Activated naive CD4-positive, alpha-beta T cell treated with anti-CD3 and anti-CD28 coated beads, Interleukin-2, amount 50 U/mL, for 16 hours (primary cell): Measurements from ENCODE around the gene CDH11.

Source experiments
- DNase-seq: peaks from one replicate; pipeline ENCODE4 v3.0.0-alpha.2; 2020

CDH11 gene, protein sequence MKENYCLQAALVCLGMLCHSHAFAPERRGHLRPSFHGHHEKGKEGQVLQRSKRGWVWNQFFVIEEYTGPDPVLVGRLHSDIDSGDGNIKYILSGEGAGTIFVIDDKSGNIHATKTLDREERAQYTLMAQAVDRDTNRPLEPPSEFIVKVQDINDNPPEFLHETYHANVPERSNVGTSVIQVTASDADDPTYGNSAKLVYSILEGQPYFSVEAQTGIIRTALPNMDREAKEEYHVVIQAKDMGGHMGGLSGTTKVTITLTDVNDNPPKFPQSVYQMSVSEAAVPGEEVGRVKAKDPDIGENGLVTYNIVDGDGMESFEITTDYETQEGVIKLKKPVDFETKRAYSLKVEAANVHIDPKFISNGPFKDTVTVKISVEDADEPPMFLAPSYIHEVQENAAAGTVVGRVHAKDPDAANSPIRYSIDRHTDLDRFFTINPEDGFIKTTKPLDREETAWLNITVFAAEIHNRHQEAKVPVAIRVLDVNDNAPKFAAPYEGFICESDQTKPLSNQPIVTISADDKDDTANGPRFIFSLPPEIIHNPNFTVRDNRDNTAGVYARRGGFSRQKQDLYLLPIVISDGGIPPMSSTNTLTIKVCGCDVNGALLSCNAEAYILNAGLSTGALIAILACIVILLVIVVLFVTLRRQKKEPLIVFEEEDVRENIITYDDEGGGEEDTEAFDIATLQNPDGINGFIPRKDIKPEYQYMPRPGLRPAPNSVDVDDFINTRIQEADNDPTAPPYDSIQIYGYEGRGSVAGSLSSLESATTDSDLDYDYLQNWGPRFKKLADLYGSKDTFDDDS

DNA sequence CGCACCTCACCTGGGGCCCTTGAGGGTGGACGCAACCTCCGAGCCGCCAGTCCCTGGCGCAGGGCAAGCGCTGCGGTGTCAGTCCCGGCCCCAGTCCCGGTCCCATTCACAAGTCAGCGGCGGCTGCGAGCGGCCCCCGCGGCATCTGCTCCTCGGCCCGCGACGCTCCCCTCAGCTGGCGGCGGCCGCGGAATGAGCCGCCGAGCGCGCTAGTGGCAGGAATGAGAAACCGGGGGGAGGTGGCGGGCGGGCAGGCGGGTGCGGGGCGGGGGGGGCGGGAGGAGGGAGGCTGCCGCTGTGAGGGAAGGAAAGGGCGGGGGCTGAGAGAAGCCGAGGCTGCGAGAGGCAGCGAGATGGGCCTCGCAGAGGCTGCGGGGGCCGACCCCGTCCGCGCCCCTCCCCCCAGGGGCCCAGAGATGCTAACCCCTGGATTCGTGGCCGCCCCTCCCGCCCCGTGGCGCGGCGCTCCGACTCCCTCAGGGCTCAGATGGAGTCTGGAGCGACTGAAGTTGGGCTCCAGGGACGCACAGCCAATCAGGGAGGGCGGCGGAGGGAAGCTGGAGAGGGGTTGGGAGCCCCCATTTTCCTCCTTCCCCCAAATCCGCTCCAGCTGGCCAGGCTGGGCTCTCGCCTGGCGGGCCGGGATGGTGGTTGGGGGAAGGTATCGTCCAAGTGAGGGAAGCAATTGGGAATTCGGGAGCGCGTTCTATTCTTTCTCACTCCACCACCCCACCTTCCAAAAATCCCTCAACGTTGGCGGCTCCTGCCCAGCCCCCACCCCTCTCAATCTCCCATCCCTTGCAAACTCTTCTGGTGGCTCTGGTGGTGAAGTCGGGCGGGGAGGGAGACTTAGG, at the start of gene CDH11:
Gene CDH11 (minus strand): TSS at position 194 of the 854 bp plus-strand sequence. CDS start 117,194 bp downstream, outside the sequence.
- no peak for DNase-seq

DNA sequence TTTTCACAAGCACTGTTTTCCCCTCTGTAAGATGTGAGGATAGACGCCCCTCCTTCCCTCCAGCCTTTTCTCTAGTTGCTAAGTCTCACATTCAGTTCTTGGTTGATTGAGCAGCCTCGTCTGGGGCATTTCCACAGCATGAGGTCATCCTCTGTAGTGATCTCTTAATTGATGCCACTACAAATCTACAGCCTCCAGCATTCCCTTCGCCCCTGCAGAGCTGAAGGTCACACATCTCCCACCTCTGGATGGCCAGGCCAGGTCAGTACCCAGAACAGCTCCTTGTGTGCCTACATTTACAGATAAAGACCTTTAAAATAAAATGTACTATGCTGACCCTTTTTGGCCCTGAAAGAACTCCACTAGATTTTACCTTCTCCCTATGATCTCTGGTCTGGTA, 32.5 kb upstream of the CDH11 start:
- DNase-seq, result no peak

DNA sequence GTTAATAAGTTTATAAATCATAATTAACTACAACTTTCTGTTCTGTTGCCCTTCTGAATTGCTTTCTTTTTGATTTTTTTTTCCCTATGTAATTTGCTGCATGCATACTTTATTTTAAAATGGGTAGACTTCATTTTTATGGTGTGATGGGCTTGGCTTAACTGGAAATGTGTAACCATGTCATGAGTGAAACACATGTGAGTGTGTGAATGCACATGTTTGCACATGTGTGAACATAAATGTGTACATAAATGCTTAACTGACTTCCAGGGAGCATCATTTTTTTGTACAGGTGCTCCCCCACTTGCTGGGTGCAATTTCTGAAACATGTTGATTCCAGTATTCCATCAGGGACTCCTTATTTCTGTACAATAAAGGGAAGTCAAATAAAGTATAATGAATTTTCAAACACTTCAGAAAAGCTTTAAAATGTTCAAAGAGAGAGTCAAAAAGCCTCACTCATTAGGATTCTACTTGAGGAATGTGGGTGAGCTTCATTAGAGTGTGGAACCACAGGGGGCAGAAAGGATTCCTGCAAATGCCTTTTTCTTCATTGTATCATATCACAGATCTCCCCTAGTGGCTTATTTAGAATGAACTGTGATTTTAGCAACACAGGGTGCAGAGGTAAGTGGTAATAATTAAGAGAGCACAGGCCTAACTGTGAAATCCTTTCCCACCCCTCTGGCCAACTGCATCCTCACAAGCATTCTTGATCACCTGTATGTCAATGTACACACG, 31.7 kb upstream of the CDH11 start:
- DNase-seq, result no peak

DNA sequence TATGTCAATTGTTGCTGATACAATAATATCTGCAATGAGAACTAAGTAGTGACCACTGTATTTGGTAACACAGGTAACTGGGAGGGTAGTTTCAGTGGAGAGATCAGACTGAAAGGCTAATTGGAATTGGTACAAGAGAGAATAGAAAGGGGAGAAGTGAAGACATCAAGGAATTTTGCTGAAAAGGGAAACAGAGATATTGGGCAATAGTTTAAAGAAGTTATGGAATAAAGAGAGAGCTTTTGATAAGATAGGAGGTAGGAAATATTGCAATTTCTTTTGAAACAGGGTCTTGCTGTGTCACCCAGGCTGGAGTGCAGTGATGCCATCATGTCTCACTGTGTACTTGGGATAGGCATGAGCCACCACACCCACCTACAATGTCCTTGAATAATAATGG, 26.9 kb upstream of the CDH11 start:
- no peak for DNase-seq

DNA sequence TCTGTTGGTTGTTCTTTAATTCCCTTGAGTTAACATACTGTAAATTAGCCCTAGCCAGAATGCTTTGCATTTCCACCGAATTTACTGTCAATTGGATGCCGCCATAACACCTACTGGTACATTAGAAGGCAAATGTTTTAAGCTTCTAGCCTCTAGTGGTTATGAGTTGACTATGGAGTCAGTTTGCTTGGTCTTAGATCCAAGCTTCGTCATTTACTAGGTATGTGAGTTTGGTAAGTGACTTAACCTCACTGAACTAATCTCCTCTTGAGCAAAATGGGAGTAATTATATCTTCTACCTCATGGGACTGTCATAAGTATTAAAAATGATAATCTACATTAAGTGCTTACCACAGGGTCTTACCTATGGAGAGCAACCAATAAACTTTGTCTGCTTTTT, 20.4 kb upstream of the CDH11 start:
- DNase-seq, result no peak

DNA sequence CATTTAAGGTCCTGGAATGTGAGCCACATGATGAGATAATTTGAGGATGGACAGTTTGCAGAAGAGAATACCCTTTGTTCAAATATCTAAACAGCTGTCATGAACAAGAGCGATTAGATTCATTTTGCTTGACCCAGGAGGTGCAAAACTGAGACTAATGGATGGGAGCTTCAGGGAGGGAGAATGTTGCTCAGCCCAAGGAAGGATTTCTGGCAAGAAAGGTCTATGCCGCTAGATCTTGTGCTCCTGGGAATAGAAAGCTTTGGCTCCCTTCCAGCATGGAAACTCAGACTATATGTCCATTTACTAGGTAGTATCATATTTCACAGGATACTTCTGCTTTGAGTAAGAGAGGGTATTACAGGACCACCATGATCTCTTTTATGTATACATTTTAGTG, 14.8 kb upstream of the CDH11 start:
- no peak for DNase-seq

DNA sequence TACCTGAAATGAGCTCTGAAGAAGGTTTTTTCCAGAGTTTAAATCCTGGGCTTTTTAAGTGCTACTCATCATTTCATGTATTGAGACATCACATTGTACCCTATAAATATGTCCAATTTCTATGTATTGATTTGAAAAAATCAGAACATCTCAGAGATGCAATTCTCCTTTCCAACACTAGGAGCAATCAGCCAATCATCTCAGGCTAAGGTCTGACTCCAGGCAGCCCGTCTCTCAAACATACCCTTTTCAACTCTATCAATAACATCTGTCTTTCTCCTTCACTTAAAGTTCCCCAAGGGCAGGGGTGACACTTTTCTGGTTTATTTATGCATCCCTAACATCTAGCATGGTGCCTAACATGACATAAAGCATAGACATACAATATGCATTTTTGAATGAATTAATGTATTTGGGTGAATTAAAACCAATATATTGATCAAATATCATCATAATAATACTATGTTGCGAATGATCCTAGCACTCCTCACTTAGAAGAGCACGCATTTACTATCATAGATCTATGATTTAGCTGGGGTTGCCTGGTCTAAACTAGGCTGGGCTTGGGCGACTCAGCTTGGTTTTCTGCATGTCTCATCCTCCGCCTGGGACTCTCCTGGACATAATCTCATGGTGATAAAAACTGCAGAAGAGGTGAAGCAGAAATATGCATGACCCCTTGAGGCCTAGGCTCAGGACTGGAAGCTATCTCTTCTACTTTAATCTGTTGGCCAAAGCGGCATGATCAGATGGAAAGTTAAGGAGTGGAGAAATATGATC, 5.2 kb upstream of the CDH11 start:
- no peak for DNase-seq

DNA sequence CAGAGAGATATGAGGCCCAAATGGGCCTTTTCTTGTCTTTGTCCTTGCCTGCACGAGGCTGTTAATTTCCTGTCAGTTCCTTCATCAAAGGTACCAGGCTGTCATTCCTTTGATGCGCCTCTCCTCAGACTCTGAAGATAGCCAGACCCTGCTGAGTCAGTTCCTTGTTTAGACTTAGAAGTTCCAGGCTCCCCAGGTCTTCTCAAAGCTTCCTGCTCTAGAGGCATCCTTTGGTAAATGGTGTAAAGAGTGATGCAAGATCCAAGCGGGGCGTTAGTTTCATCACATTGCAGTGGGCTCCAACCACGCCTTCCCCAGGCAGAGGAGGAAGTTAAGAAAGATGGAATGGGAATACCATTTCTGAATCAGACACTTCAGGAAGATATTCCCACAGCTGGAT, 4.0 kb upstream of the CDH11 start:
- DNase-seq, result no peak

DNA sequence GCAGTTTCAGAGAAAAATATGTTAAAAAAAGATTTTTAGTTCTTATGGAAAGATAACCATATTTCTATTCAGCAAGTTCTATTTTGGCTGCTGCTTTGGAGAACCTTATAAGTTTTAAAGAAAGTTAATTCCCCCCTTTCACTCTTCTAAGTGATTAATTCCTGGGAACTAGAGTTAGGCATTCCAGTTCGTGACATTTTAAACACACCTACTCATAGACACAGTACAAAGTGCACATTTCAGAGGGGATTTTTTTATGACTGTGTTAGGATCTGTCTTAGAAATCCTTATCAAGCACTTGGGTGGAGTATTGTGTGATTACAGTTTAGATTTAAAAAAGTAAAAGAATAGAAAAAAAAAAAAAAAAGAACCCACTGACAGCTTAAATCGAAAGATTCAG, 3.5 kb upstream of the CDH11 start:
- DNase-seq, result no peak

DNA sequence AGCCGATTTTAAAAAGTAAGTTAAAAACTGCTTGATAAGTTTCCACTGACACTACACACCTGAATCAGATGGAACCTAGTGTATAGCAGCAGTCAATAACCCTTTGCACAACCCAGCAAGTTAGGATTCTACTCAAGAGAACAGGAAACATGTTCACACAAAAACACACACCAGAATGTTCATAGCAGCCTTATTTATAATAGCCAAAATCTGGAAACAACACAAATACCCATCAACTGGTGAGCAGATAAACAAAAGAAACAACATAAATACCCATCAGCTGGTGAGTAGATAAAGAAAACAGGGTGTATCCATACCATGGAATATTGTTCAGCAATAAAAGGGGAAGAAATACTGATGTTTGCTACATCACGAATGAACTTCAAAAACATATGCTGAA, 2.7 kb upstream of the CDH11 start:
- no peak for DNase-seq

DNA sequence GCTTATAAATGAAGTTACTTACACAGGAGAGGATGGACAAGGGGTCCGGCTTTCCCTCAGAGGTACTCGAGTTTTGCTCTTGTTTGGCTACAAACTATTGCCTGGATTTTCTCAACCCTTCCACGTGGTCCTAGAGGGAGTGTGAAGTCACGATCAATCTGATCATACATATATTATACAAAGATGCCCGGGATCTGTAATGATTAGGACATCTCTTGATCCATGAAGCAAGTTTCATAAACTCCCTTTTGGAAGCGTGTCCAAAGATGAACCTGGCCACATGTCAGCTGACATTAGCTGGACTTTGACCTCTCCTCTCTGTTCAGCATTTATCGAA, 2.3 kb upstream of the CDH11 start:
- DNase-seq, result no peak

DNA sequence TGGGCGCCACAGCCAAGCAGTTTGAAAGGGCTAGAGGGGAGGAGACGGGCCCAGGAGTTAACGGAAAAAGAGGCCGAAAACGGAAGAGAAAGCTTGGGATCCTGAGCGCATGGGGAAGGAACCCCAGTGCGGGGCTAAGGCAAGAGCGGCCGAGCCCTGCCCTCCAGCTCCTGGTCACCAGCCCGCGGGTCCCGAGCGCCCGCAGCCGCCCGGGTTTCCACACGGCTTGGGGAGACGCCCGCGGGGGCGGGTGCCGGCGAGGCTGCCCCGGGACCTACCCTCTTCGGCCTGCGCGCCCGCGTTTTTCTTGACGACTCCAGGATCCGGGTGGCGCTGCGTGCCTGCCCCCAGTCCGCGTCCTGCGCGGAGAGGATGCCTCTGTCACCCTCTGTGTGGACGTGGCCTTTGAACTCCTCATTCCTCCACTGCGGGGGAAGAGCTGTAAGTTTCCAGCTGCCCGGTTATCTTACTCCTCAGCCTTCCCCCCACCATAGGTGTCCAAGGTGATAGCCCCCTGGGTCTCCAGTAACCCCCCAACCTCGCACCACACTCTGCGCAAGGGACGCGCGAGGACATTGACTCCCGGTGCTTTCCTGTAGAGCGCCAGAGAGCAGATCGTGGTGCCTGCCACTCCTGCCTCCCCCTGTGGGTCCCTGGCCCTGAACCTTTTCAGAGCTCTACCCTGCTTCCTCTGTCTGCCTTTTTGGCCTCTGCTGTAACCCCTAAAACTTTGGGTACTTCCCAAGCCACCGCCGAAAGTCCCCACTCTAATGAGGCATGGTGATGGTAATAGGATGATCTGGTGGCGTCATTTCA, 1.7 kb upstream of the CDH11 start:
- DNase-seq, result no peak

DNA sequence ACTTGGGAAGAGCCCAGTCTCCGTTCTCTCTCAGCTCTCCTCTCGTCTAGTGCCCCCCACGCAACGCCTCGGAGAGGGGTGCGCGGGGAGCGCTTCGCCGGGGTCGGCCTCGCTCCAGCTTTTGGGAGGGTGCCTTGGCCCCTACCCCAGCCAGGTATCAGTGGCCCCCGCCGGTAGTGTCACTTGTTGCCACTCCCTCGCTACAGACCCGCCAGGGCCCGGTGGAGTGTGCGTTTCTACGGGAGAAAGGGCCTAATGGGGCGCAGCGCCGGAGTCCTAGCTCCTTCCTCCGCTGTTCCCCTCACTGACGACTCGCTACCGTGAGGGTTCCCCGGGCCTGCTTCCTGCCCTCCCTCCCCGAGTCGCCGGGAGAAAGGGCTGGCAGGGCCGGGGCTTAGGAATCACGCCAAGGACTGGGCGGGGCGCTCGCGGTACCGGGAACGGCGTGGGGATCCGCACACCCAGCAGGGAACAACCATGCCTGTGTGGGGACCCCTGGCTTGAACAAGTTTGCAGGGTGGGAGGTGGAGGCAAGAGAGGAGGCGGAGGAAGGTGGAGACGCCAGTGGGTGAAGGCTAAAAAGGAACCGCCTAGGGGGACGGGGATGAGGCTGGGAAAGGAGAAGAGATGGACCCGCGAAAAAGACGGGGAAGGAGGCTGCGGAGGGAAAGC, 997 bp upstream of the CDH11 start:
- DNase-seq, result no peak

DNA sequence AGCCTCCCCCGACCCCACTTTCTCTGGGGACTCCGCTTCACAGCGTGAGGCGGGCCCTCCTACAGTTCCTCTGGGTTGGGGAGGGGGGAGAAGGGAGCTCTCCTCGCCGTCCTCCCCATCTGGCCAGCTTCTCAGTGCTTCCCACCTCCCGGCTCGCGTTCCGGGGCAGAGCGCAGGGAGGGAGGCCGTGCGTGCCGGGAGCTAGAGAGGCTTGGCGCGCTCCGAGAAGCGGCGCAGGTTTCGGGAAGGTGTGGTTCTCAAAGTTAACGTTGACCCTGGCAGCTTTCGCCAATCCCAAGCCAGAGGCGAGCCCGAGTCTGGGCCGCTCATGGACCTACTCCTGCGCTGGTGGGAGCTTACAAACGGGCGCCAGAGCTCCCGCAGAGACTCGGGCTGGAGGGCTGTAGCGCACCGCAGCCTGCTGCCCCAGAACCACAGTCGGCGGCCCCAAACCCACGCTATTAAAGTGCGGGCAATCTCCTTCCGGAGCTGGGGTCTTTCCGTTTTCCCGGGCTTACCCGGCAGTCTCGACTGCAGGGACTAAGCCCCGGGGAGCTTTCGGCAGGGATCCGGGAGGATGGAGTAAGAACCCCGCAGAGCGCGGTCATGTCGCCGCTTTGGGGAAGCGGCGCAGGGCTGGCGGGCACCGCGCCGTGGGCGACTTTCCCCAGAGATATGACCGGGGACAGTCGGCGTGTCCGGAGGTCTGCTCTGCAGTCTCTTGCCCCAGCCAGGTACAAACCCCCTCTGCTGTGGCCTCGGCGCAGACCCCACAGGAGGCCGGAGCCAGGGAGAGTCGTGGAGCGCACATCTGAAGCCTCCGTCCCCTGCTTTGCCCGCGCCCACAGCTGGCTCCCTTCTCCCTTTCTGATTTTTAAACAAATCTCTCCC, 787 bp downstream of the CDH11 start:
- DNase-seq, result no peak

DNA sequence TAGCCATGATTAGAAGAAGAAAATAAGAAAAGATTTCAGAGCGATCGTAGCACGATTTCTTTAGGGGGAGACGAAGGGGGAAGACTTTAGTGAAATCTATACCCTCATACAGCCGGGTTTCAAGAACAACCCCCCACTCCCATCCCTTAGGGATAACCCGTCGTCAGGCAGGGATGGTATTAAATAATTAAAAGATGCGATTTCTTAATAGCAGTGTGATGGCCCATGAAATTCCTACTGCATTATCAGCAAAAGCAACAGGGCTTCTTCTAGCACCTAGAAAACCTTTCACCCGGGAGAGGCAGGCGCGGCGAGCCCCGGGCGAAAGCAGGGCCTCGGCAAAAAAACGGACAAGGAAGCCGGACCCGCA, 1.4 kb downstream of the CDH11 start:
- no peak for DNase-seq

DNA sequence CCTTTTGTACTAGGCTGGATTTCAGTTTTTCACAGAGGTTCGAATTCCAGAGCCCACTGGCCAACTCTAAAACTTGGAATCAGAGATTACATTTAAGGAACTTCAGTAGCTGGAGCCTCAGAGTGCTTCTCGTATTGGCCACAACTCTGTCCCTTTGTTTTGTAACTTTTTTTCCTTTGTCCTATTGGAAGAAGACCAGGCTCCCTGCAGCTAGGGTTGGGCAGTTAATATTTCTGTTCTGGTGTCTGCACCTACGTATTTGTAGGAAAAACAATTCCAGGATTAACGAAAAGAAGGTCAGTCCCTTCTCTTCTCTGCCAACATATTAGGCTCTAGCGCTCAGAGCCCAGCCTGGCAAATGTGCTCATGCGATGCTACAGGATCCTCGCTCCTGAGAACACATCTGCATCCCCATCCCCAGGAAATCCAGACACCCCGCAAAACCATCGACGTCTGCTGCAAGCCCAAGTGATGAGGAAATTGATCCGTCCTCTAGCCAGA, 1.9 kb downstream of the CDH11 start:
- no peak for DNase-seq

DNA sequence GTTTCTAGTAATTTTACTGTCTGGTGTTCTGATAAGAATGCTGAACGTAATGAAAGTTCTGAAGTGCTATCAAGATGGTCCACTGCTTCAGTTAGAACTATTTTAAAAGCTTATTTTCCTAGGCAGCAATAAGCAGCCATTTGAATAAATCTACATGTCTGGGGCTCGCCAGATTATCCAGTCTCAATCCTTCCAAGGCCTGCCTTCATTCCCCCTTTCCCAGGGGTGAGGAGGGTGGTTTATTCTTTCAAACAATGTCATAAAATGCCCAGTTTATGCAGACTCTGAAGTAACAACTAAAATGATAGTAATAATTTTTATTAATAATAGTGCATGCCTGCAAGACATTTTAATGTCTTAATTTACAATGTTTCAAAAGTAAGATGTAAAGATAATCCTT, 2.4 kb downstream of the CDH11 start:
- no peak for DNase-seq

DNA sequence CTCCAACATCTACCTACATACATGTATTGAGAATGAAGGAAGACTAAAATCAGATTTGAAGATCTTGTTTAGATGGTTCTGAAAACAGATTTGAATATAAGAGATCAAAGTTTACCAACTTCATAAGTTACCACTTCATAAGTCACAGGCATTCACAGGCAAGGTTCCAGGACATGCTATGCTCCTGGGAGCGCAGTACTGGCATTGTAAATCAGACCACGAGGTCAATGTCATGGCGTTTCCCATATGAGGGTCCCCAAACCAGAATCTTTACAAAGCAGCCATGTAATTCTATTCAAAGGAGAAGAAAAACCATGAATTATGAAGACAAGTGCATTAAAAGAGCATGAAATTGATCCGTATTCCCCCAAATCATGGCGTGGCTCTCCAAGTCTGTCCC, 3.0 kb downstream of the CDH11 start:
- no peak for DNase-seq

DNA sequence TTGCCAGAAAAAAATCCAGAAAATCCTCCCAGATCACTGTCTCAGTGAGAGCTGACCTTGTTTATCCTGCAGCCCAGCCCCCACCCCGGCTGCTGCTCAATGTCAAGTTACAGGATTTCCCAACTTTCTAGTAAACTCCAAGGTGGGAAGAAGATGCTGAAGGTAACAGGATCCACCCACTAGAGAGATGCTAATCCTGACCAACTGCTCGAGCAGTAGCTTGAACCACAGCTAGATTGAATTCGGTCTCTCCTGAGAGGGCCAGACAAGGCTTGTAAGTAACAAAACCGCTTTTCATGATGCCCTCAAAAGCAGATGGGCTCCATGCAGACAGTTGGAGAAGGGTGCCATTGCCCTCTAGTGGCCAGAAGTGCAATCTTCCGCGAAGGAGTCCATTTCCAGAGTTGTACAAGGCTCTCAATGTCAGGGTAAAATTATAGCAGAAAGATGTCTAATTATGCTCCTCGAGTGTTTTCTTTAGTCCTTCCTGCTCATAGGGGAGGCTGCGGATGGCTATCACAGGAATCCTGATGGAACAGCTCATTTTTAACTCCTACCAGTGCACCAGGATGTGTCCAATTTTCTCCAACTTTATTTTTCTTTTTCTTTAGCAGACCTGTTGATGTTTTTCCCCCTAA, 3.9 kb downstream of the CDH11 start:
- DNase-seq, result no peak
